ENCODE results near the gene MATN3.
A peak's percentile ranks its signal among the peaks of the same experiment; 100 is the strongest.

The MATN3 gene

DNA sequence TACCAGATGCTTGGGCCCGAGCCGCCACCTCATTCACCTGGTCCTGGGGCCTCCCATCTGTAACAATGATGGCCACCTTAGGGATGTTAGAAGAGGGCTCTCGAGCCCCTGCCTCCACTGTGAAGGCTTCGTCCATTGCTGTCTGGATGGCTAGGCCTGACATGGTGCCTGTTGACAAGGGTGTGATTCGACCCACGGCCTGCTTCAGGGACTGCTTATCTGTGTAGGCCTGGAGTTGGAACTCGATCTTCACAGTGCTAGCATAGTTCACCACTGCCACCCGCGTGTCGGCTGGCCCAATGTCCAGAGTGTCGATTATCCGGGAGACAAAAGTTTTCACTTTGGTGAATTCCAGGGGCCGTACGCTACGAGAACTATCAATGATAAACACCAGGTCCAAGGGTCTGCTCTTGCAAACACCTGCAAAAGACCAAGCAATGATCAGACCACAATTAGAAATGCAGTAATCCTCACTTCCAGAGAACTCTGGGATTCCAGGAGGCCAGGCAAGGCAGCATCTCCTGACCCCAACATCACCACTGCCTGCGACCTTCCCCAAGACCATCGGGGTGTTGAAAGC, 6.5 kb downstream of the MATN3 start:
- DNase-seq: no peak

DNA sequence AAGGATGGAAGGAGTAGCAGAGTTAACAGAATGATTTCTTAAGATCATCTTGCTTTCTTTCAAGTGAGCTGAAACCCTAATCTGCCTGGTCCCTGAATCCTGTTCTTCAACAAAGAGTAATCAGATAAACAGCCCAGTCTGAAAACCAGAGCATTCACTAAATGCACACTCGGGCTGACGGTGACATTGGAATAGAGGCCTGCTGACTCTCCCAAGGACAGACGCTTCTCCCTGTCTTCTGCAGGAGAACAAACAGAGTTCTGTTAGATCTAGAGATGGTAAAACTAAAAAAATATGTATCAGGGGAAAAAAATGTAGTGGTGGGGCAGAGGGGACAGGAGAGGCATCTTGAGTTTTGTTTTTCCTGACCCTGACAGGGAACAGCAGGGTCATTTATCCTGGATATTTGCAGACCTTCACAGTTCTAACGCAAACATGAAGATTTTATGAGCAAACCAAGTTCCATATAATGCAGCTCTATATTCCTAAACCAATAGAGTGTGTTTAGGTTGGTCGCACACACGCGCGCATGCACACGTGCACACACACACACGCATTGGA, 7.3 kb downstream of the MATN3 start:
- no peak for DNase-seq

DNA sequence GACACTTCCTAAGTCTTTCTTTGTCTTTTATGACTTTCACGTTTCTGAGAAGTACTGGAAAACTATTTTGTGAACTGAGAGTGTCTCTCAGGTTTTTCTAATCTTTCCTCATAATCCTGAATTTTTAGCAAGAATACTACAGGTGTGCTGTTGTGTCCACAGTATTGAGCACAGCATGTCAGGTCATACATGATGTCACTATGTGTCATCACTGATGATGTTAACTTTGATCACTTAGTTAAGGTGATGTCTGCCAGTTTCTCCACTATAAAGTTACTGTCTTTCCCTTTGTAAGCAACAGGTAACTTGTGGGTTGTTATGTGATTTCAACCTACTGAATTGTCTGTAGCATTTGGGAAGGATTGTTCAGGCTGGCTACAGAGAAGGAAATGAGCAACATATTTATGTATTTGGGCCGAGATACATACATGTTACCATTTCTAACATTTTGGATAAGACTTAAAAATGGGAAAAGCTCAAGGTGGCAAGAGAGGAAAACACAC, 11.1 kb downstream of the MATN3 start:
- DNase-seq: no peak

DNA sequence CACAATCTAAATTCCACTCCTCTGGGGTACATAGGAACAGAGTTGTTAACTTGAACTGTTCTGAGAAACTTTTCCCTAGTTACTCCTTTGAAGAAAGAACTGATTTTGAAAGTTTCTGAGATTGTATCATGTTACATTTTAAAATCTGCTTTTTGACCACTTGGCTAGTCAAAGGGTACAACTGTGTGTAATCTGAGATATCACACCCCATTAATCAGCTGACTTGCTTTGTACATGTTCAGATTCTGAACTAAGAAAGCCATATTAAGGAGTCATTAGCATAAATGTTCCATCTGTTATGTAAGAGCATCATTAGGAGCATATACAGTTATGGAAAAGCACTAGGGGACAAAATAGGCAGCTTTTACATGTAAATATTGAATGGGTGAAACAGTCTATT, 18.7 kb downstream of the MATN3 start:
- DNase-seq: no peak

DNA sequence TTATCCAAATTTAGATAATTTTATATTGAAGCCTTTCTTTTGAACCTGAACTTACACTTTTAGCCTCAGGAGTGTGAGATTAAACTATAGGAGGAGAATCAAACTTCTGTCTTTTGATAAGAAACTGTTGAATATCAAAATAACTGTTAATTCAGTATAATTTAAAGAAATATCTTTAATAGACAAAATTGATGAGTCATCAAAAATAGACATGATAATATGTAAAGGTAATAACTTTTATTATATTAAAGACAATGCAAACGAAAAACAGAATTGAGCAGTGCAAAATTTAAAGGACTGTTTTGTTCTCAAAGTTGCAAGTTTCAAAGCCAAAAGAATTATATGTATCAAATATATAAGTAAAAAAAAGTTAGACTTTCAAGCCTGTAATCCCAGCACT, 20.6 kb downstream of the MATN3 start:
- DNase-seq: no peak

DNA sequence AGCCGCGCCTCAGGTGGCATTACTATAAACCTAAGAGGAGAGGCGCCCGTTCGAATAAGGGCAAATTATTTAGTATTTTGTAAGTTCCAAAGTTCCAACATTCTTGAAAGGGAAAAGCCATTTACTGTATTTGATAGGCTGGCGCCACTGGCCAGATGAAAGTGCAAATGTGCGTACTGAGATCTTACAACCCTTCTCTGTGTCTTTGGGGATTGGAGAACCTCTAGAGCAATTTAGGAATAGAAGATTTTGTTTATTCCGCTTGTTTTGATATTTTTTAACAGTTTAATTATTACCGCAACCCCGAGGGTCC, 22.1 kb downstream of the MATN3 start:
- no peak for DNase-seq

DNA sequence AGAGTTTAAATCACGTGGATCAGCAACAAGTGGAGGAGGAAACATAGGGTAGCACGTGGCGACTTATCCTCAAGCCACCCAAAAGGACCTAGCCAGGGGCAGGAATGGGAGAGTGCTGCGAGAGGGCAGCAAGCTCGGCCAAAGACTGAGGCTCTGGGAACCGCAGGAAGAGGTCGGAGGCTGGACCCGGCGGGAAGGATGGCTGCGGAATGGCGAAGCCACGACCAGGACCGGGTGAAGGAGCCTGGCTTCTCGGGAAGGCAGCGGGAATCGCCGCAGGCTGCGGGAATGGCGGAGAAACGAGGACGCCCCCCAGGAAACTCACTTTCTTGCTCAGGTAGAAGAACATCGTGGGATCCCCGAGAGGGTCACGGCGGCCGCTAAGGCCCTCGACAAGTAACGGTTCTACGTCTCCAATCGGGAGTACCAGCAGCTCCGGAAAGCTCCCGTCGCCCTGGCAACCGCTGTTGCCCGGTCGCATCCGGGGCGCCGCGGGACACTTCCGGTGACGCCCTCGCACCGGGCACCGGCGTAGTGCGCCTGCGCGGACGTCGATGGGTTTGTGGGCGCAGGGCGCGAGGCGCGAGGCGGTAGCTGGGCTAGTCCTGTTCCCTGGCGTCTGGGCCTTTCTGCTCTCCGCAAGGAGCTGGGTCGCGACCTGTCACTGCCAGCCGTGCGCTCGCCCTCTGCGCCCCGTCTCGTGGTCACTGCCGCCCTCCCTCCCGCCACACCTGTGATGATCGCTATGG, 22.6 kb downstream of the MATN3 start, which contains the start of gene WDR35:
Gene WDR35, minus strand, starts transcription at position 439 of the 749 bp plus-strand sequence. Its CDS starts 90 bp downstream, at position 349.
- DNase-seq: peak; percentile 21 to 93 (median 81)

DNA sequence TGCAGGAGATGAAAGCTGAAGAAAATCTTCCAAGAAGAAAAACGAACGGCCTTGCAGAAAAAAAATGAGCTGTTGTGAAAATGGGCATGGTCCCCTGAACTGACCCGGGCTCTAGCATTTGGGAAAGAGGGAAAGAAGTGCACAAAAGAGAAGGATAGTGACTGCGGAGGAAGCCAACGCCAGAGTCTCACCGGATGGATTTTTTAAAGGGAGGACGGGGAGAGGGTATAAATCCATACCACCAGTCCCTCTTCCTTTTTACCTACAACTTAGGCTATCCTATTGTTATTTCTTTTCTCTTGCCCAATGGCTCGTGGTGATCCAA, 23.2 kb downstream of the MATN3 start:
- DNase-seq: peak in 1 of 51 donors; percentile 35

DNA sequence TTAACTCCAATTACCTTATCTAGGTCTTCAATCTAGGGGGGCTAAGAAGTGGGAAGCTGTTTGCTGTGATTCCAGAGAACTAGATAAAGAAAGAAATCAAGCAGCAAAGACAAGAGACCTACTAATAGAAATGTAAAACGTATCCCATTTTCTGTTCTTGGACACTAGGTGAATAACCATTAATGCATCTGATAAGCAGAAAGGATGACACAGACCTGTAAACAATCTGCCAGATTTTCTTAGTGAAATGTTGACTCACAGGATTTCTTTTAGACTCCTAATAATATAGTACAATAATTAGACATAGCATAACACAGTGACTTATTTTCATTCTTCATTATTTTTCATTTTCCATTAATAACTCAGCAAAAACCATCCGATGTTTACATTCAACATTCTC, 23.9 kb downstream of the MATN3 start:
- DNase-seq: no peak

DNA sequence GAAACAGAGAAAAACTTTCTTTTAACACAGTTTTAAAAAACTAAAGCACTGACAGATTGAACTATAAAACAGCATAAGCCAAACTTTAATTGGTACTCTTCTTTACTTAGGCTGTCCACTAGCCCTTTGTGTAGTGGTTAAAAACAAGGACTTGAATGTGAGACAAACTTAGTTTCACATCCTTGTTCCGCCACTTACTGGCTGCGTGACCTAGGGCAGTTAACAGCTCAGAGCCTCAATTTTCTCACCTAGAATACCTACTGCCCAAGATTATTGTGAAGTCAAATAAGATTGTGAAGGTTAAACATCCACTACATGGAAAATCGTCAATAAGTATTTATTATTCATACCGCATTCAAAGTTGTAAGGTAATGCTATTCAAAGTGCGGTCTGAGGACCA, 24.5 kb downstream of the MATN3 start:
- no peak for DNase-seq

DNA sequence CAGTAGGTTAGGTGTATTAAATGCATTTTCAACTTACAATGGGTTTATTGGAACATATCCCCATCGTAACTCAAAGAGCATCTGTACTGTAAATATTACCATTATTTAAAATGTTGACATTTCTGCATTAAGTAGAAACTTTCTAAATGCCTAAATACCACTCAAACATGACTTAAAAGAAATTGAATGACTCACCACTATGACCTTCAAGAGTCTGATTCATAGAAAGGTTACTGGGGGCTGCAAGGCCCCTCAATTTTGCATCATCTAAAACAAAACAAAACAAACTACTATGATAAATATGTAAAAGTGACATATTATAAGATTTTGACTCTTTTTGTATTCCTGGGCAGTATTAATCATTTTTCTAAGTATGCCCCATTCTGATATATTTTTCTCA, 30.2 kb downstream of the MATN3 start:
- DNase-seq: no peak

DNA sequence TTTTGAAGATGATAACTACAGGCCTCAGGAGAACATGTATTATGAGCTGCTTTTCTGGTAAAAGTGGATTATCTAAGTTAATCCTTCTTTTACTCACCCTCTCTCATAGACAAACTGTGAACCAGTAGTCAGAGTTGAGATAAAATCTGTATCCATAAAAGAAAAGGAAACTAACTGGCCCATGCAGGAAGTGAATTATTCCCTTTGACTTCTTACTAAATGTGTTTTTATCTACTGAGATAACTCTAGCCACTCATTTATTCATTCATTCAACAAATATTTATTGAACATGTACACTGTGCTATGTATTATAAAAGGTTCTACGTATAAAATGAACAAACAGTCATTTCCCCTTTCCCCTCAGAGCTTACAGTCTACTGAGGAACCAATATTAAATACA, 32.5 kb downstream of the MATN3 start:
- DNase-seq: no peak

DNA sequence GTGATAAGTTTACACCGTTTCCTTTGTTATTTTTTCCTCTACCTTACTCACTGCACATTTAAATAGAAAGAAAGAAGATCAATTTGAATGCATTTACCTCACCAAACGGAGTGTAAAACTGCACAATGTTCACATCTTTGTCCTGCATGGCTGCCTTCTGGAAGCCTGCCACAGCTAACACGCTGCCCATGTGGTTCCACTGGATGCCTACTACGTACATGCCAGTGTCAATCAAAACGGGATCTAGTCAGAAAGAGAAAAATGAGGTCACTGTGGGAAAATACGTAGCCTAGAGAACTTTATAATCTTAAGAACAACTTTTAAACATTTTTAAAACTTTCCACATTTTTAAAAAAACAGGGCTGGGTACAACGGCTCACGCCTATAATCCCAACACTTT, 39.0 kb downstream of the MATN3 start:
- DNase-seq: no peak

DNA sequence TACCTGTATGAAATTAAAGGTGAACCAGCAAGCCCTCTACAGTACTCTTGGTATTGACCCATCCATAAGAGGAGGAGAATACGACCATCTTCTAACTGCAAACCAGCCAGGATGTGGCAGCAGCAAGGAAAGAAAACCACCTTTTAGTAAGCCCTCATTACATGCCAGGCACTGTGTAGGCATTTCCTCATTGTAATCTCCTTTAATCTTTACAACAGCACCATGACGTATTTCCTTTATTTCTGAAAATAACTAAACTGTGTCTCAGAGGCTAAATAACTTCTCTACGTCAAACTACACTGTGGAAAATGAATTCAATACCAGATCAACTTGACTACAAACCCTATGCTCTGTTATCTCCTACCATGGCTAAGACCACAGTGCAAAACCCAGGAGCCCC, 40.8 kb downstream of the MATN3 start:
- no peak for DNase-seq

DNA sequence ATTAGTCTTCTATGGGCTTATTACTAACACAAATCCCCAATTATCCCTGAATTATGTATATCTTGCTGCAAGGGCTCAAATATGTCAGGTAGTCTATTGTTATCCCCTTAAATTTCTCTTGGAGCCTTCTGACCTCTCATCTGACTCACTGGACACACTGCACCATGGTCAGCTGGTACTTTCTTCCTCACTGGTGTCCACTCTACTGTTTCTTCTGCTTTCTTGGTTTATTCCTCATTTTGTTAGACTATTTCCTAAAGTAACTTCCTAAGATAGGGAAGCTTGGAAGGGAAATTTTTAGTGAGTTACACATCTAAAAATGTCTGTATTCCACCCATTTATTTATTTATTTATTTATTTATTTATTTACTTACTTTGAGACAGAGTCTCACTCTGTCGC, 49.1 kb downstream of the MATN3 start:
- no peak for DNase-seq

DNA sequence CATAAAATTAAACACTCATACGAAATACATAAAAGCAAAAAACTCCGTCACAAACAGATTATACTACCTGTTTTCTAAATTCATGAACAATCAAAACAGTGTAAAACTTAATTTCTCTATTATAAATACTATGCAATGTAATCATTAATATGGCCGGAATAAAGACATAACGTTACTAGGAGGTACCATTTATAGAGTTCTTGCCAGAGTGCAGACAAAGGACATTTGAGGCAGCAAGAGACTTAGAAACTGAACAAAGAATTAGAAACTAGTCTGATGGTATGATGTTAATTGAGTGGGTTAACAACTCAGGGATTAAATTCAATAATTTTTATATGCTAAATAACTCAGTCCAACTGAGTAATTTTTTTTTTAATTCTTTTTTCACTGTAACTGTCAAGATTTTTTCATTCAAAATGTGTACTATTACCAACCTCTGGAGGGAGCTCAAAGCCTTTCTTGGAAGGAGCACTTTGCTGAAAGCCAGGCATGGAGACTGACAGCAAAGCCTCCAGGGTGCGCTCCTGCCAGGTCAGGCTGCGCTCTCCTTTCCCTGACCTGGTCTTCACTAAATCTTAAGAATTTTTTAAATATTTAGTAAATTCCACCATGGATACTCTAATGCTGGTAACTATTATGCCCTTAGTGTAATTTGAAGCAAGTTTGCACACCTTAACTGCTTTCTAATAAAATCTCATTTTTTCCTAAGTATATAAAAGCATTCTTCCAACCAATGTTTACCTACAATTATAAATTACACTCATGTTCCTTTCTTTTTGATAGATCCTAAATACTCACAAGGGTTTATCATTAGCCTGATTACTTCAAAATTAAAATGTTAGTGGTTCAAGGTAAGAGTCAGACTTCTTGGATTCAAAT, 56.7 kb downstream of the MATN3 start:
- DNase-seq: peak in 28 of 51 donors; percentile 1 to 51 (median 19)

DNA sequence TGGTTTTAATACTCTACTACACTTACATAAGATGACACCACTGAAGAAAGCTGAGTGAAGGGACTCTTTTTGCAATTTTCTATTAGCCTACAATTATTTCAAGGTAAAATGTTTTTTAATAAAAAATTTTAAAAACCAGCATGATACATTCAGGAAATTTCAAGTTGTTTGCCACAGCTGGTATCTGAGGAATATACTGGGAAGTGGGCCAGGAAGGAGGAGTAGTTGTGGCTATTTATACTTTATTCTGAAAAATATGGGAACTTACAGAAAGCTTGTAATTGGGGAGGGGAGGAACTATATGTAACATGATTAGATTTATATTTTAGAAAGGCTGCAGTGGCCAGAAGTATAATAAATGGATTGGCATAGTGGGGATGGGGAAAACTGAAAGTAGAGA, 63.4 kb downstream of the MATN3 start:
- DNase-seq: no peak

DNA sequence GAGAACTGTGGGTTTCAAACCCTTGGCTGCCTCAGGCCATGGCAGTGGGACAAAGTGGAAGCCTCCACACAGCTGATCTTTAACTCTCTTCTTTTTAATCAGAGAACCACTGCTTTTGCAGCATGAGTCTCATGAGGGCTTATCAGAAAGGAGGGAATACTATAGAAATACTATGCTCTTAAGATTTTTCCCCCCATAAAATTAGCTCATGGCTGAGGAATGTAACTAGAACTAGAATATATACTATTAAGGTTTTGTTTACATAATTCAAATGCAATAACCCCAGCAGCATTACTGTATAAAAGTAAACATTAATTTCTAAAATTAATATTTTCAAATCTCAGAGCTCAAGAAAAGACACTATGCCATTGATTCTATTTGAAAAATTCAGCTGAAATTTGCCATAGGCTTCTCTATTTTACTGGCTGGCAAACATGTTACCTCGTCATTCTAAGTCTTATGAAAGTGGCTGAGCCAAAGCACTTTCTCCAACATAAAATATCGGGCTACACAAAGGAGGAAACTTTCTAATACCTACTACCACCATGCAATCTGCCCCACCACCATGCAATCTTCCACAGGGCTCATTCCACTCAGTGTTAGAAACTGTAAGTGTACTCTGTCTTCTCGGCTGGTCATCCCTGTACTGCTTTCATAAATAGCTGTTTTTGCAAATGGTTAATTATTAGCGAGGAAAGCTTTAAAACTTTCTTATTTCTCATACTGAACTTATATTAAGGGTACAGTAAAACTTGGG, 65.1 kb downstream of the MATN3 start:
- no peak for DNase-seq

DNA sequence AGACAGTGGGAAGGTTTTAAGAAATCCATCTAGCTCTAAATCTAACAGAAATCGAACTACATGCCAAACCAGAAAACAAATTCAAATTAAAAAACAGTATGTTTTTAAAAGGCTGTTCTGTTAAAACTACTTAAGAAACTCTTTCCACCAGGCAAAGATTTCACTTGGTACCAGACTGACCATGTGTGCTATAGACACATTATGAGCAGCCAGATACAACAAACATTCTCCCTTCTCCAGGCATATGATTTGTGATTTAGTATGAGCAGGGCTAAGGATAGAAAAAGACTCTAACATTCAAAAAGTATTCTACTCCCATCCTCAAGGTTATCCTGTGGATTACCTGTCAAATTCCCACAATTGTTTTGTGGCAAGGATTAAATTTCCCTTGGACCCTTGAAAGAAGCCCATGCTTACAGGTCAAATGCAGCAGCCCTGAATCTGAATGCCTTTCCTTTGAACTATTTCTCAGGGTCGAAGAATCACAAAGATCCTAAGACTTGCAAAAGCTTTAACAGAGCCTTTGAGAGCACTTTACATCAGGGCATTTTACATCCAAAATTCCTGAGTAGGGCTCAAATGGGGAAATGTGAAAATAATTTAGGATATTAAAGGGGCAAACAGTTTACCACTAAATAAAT, 68.1 kb downstream of the MATN3 start:
- no peak for DNase-seq

DNA sequence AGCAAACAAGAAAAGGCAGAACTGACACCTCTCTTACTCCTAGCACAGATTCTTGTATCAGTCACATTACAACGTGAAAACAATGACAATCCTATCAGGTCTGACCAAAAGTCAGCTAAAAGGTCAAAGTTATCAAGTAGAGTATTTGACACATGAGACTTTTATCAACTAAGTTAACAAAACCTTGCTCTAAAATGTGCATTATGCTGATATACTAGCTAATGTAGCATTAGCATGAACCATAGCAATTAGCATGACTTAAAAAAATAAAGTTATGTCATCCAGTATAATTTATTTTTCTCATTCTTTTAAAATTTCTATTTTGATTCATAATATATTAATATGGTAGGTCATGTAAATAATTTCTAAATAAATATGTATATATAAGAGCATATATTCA, 69.3 kb downstream of the MATN3 start:
- DNase-seq: no peak

DNA sequence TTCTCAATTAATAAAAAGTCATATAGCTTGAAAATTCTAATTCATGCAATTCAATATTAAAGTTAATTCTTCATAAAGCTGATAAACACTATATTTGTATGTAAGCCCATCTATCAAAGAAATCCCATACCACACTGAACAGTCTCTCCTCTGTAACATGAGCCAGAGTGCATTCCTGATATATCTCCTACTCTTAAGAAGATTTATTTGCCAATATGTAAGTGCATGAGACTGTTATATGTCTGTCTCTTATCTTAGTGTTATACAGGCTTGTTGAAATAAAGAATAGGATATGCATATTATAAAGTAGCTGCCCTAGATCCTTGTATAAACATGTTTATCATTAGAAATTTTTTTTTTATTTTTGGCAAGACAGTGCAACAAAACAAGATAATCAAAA, 70.3 kb downstream of the MATN3 start:
- DNase-seq: no peak
